ENCODE data around the gene KCND1.

The KCND1 gene

GRCh38 chrX:48974033-48974432 lies 2.4 kb upstream of the KCND1 start:
- DNase-seq, result no peak

DNA sequence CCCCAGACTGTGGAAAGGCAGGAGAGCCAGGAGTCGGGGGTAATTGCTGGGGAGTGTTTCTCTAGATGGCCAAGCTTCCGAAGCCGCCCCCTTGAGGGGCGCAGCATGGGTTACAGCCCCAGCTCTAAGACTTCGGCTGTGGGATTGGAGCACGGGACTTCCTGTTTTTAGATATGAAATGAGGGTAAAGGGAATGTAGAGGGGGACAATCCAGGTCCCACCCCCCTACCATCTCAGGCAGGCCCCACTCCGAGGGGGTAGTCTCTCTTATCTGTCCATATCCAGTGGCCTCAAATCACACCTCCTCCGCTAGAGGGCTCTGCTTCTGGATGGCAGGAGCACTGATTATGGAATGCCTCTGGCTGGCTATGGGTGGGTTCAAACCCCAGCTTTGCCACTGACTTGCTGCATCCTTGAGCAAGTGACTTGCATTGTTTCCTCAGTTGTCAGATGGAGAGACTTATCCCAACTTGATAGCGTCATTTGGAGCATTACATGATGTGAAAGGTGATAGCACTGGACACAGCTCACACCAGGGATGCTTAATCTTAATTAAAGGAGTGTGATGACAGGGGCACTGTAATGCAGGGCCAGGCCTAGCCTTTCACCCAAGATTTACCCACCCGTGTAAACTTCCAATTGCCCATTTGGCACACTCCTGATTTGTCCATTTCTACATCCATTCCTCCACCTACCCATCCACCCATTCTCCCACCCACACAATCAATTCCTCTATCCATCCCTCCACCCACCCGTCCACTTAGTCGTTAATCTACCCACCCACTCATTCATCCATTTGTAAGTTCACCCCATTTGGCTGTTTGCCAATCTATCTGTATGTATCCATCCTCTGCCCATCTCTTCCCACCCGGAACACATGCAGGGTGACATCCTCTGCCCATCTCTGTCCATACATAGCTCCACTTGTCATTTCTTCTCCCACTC lies 848 bp upstream of the KCND1 start:
- peak in 2 of 6 experiments; percentile 8 to 15 for DNase-seq

GRCh38 chrX:48969471-48969870 lies 2.2 kb downstream of the KCND1 start:
- no peak for DNase-seq

DNA sequence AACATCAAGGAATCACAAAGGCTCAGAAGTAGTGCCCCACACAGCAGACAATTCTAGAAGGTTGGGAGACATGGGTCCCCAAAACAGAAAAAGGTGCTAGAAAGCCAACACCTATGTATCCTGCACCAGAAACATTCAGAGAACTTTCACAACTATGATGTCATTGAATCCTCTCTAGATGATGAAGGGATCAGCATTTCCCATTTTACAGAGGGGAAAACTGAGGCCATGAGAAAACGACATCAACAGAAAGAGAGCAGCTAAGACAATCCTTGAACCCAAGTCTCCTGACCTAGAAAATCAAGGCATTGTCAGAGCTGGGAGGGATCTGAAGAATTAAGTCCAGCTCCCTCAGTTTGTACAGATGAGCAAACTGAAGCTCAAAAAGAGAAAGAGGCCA lies 3.3 kb downstream of the KCND1 start:
- no peak for DNase-seq

DNA sequence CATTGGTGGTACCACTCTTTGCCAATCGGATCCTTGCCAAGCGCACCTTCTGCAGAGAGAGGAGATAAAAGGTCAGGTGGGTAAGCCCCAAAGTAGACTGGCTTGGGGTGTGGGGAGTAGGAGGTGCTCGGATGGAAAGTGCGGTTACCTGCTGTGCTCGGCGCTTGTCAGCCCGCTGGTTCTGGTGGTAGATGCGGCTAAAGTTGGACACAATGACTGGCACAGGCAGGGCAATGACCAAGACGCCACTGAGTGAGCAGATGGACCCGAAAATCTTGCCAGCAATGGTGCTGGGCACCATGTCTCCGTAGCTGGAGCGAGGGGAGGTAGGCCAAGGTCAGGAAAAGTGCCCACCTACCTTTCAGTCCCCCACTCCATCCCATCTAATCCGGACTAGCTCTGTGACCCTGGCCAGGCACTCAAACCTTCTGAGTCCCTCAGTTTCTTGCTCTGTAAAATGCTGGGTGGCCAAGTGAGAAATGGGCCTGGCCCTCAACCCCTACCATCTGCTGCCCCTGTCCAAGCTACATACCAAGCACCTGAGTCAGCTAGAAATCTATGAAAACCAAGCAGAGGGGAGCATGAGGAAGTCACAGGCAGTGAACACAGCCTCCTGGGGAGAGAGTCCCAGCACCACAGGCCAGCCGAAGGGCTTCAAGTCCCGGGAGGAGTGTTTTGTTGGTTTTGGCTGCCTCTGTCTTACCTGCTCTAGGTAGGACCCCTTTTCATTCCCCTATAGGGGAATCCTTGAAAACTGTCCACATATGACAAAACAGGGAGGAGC lies 4.7 kb downstream of the KCND1 start:
- no peak for DNase-seq

DNA sequence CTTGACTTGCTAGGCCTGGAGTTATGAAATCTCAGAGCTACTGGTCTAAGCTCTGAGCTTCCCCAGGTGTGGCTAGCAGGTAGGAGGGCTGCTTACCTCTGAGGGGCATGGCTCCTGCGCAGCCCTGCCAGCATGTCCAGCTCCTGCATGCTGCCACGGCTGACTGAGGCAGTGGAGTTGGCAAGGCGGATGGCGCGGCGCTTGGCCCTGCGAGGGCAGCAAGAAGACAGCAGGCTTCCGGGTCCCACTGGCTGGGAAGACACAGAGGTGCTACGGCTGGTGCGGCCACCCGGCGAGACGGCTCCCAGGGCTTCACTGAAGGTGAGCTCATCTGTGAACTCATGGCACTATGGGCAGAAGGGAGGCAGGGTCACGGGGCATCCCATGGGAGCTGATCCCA lies 5.7 kb downstream of the KCND1 start:
- DNase-seq, result no peak

DNA sequence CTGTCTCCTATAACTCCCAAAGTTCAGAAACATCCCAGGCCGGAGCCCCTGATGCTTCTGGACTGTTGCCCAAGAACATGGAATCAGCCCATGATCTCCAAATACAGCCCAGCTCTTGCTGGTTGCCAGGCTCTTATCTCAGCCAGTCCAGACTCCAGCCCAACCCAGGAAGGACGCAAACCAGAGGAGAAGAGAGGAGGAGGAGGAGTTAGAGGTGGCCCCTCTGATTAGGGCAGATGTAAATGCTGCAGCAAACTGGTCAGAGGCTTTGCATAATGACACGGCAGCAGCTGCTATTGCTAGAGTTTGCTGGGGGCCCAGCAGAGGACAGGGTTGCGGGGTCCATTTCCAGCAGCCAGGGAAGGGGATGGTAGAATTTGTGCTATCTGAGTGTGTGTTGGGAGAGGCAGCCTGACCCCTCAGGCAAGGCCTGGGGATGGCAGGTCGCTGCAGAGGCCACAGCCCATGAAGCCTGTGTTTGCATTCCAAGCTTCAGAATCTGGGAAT lies 10.0 kb downstream of the KCND1 start:
- DNase-seq, result no peak

GRCh38 chrX:48960291-48960690 lies 11.4 kb downstream of the KCND1 start:
- DNase-seq, result no peak

- peak in 3 of 6 experiments; percentile 2 to 68 (median 28) for DNase-seq
Observed at GRCh38 chrX:48958635-48959094, 13.0 kb downstream of the KCND1 start.

DNA sequence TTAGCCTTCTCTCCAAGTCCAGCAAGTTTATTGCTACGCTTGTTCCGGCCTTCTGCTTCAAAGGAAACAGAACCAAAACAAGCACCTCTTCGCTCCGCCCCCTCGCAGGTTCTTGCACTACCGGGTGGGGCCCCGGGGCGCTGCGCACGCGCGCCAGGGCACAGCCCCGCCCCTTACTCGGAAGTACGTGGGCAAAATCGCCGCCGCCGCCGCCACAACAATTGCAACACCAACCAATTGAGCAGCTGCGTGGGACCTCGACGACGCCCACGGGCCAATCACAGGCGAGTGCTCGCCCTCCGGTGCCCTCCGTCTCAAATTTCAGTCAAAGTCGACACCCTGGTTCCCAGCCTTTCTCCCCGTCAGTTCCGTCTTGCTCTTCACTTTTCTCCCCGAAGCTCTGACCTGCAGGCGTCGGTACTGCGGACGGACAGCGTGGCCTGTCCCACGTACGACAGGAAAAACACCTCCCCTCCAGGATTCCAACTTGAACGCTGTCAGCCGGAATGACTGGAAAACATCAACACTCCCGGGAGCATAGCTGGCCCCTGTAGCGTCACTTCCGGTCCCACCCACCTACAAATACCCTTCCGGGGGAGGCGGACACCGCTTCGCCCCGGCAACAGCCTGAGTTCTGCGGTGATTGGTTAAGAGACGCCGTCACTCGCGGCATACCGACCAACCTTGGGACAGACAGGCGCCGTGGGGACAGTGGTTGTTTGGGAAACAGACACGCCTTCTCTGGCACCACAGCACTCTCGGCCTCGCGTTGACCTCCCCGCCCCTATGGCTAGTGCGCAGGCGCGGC lies 13.6 kb downstream of the KCND1 start:
- DNase-seq, result peak; percentile 93 to 98 (median 94)

GRCh38 chrX:48957477-48957826 lies 14.2 kb downstream of the KCND1 start, which contains the start of gene OTUD5:
Gene OTUD5 (minus strand): TSS chrX:48957607. CDS start chrX:48957570, 37 bp downstream.
- peak; percentile 73 to 94 (median 81) for DNase-seq

DNA sequence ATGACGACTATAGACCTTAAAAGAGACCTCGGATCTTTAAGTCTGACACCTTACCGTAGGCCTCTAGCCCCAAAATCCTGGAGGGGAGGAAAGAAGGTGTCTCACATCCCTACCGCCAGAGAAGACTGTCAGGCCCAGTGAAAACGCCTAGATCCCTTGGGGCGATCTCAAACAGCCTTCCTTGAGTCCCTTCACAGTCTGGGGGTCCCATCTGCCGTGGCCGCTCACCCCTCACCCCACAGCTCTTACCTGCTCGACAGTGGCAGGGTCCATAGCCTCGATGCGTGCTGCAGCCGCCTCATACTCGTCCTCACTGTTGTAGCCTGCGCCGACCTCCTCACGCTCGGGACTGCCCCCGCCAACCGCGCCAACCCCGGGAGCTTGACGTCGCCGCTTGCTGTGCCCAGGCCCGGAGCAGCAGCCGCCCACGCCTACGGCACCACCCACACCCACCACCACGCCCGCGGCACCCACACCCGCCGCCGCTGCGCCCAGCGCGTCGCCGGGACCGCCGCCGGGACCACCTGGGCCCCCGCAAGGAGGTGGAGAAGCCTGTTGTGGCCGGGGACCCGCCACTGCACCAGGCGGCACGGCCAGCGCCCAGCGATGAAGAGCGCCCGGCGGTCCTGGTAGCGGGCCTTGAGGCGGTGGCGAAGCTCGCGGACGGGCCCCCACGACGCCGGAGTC lies 14.8 kb downstream of the KCND1 start:
- peak in 5 of 6 experiments; percentile 19 to 55 (median 40) for DNase-seq

- DNase-seq, result no peak
Observed at GRCh38 chrX:48948589-48948988, 23.1 kb downstream of the KCND1 start.

- DNase-seq, result peak; percentile 17 to 63 (median 34)
Observed at GRCh38 chrX:48945517-48946348, 25.9 kb downstream of the KCND1 start.

DNA sequence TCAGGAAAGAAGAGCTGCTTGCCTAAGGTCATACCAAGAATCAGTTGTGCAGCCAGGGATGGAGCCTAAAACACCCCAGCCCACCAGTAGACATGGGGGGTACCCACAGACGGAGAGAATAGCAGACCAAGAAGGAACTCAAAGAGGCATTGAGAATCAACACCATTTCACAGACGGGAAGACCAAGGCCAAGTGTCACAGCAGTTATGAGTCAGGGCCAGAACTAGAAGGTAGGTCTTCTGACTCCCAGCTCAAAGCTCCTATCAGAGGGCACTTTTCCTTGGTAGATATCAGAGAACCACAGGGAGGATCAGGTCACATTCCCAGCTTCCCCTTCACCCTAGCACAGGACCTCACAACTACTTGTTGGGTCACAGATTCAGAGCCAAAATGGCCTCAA lies 28.7 kb downstream of the KCND1 start:
- DNase-seq, result no peak

DNA sequence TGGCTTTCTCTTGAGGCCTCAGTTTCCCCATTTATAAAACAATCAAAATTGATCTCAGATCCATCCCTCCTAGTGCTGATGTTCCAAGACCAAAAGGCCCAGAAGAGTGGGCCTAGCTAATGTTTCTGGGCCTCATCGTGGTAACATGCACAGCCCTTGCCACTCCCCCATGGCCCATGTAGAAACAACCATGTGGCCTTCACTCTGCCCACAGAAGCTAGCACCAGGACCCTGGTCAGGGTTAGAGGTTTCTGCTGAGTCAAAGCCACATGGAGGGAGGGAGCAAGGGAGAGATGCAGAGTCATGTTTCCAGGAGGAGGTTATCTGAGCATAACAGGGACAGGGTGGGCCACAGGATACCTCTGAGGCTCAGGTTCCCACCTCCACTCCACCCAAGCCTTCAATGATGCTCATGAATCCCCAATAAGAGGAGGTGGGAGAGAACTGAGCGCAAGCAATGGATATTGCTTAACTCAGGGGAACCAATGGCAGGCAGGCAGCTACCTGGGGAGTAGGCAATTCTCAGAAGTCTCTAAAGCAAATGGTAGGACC lies 31.2 kb downstream of the KCND1 start:
- DNase-seq, result no peak

GRCh38 chrX:48939524-48940228 lies 32.0 kb downstream of the KCND1 start:
- peak in 5 of 6 experiments; percentile 5 to 56 (median 40) for DNase-seq

- peak; percentile 43 to 76 (median 64) for DNase-seq
Observed at GRCh38 chrX:48938721-48939425, 32.8 kb downstream of the KCND1 start.

Measured in stimulated activated naive CD4-positive, alpha-beta T cell (primary cell).